T-cell (primary cell): ENCODE results near the gene PCDH8. TPM values are rescaled to one million over a fixed set of nuclear protein-coding genes. Genes with fewer than 3 reads are reported as not detected.
"Not testable (repeated sequence)": the region's sequence is repeated elsewhere in the genome, so short reads cannot be mapped to it uniquely, and the experiment has no call there.

Source experiments
- ATAC-seq, 4 experiments: fragments of 200-7000 bp in 3 of 4; fragments of 150-1000 bp in 1 of 4; cut with Tn5 transposase; replicated peaks in 1 of 4; 1 replicate in 3 of 4; 2 replicates in 1 of 4; pipeline ENCODE4 v1.10.0; 2021; ENCODE audit warnings: moderate library complexity in 3 of 4, mild to moderate bottlenecking in 2 of 4, moderate number of reproducible peaks in 1 of 4
- CTCF ChIA-PET, 2 donors: fragments of 300-600 bp; sonication (Branson Sonifier 250); formaldehyde crosslinking; loops; one replicate each; lab custom pipeline; 2022; ENCODE audit warnings: antibody characterized with exemption in 2 of 2; lab: Charles Lee
- POLR2A ChIA-PET, 2 donors: fragments of 300-600 bp; sonication (Branson Sonifier 250); formaldehyde crosslinking; loops; one replicate each; lab custom pipeline; 2022; ENCODE audit warnings: antibody characterized with exemption in 2 of 2; lab: Charles Lee
- DNase-seq, 35 experiments: peaks; one replicate each; pipeline versions ENCODE4 v3.0.0 to v3.0.0-alpha.2; 2013 to 2023
- H3K27ac ChIP-seq: one replicate; pipeline ENCODE4 v1.5.1; 2013; ENCODE audit warnings: low read length
- H3K27me3 ChIP-seq, 2 experiments: replicated peaks in 1 of 2; 1 replicate in 1 of 2; 2 replicates in 1 of 2; pipeline versions ENCODE4 v1.6.1 to v1.7.0; 2013; ENCODE audit warnings: low read length in 1 of 2, mixed read lengths in 1 of 2; ENCODE audit not compliant: control insufficient read depth in 2 of 2, insufficient read depth in 2 of 2; ENCODE audit errors: extremely low read depth in 1 of 2
- H3K36me3 ChIP-seq, 2 donors: 1 replicate in 1 of 2; 2 replicates in 1 of 2; pipeline versions ENCODE4 v1.6.1 to v1.7.0; 2013; ENCODE audit warnings: low read length in 1 of 2; ENCODE audit not compliant: control insufficient read depth in 2 of 2, insufficient read depth in 1 of 2; ENCODE audit errors: extremely low read depth in 1 of 2
- H3K4me1 ChIP-seq, 2 experiments: 1 replicate in 1 of 2; 2 replicates in 1 of 2; pipeline versions ENCODE4 v1.6.1 to v1.7.0; 2013; ENCODE audit warnings: low read length in 2 of 2, mixed read lengths in 1 of 2; ENCODE audit not compliant: insufficient read depth in 2 of 2, control insufficient read depth in 1 of 2; ENCODE audit errors: extremely low read depth in 1 of 2
- H3K4me3 ChIP-seq, 2 donors: 1 replicate in 1 of 2; 2 replicates in 1 of 2; pipeline versions ENCODE4 v1.5.1 to v1.7.0; 2013; ENCODE audit warnings: mild to moderate bottlenecking in 2 of 2, low read length in 1 of 2, moderate library complexity in 1 of 2; ENCODE audit not compliant: control insufficient read depth in 1 of 2; ENCODE audit errors: extremely low read depth in 1 of 2
- H3K9me3 ChIP-seq: 2 replicates; pipeline ENCODE4 v1.7.0; 2013
- H3K27ac Mint-ChIP-seq, 2 donors: one replicate each; pipeline ENCODE4 v1.8.0; 2020 to 2021; ENCODE audit warnings: mild to moderate bottlenecking in 2 of 2, mixed read lengths in 2 of 2
- H3K27me3 Mint-ChIP-seq, 2 donors: one replicate each; pipeline ENCODE4 v1.8.0; 2021 to 2022; ENCODE audit warnings: mixed read lengths in 2 of 2
- H3K36me3 Mint-ChIP-seq: one replicate; pipeline ENCODE4 v1.8.0; 2021; ENCODE audit warnings: mixed read lengths
- H3K4me1 Mint-ChIP-seq, 3 donors: one replicate each; pipeline ENCODE4 v1.8.0; 2020 to 2022; ENCODE audit warnings: mixed read lengths in 3 of 3, mild to moderate bottlenecking in 1 of 3
- H3K4me3 Mint-ChIP-seq, 3 donors: one replicate each; pipeline ENCODE4 v1.8.0; 2020 to 2022; ENCODE audit warnings: mild to moderate bottlenecking in 3 of 3, mixed read lengths in 3 of 3, moderate library complexity in 3 of 3
- H3K9me3 Mint-ChIP-seq, 3 donors: one replicate each; pipeline ENCODE4 v1.8.0; 2020 to 2022; ENCODE audit warnings: mixed read lengths in 3 of 3
- WGBS: methylation state at CpG from one replicate; pipeline ENCODE4 v1.1.5; 2013; ENCODE audit warnings: missing lambda C conversion rate; ENCODE audit not compliant: insufficient coverage; 5-methylcytosine and 5-hydroxymethylcytosine counted together
- total RNA-seq, 35 experiments: library from RNA in 6 of 35; stranded (reverse) in 6 of 35; fragments of 120-200 nt in 1 of 35; gene quantifications; one replicate each; pipeline versions ENCODE4 v1.2.1 to v1.2.4 and lab custom pipeline; 2013 to 2026

PCDH8 gene
- total RNA-seq, 5 donors from 2014 or later (not counting 1 experiment from before 2014, with no cell fraction given): not detected

GRCh38 chr13:52830946-52831345 lies 17.5 kb downstream of the PCDH8 start:
- Histone ChIP-seq H3K27me3 (no peaks in the 10 kb centered on the region), H3K4me1 (no peaks in the 10 kb centered on the region), H3K36me3 (no peaks in the 10 kb centered on the region), H3K27ac (no peak overlapping the region), H3K4me3 (no peak overlapping the region), H3K9me3 (no peaks in the 10 kb centered on the region)
- Mint-ChIP-seq H3K27me3 (peaks cover 3 to 18% of the 10 kb centered on the region in 2 donors), H3K36me3 (no peaks in the 10 kb centered on the region), H3K9me3 (no peaks in the 10 kb centered on the region), H3K4me1 (no peaks in the 10 kb centered on the region), H3K27ac (no peak overlapping the region), H3K4me3 (no peak overlapping the region)
- ATAC-seq: no peak
- WGBS: no CpG with 5 or more reads among the region's 2 CpGs
- ChIA-PET CTCF (no interaction called here), POLR2A (no interaction called here)
- DNase-seq: no peak

- Histone ChIP-seq H3K9me3 (no peaks in the 10 kb centered on the region), H3K36me3 (no peaks in the 10 kb centered on the region), H3K4me1 (no peaks in the 10 kb centered on the region), H3K27me3 (no peaks in the 10 kb centered on the region), H3K4me3 (no peak overlapping the region), H3K27ac (no peak overlapping the region)
- DNase-seq: no peak
- Mint-ChIP-seq H3K27ac (no peak overlapping the region), H3K4me1 (no peaks in the 10 kb centered on the region), H3K9me3 (no peaks in the 10 kb centered on the region), H3K36me3 (no peaks in the 10 kb centered on the region), H3K27me3 (peaks cover 2 to 8% of the 10 kb centered on the region in 2 donors), H3K4me3 (no peak overlapping the region)
- ATAC-seq: no peak
- CTCF ChIA-PET: no interaction called here
- WGBS: 82% methylated on average over 6 of the region's 7 CpGs
- POLR2A ChIA-PET: no interaction called here
Measured at GRCh38 chr13:52827839-52828238, 20.6 kb downstream of the PCDH8 start.

GRCh38 chr13:52817886-52818285 lies 30.6 kb downstream of the PCDH8 start:
- POLR2A ChIA-PET, H3K36me3 ChIP-seq, H3K27me3 ChIP-seq, H3K9me3 Mint-ChIP-seq, H3K27ac Mint-ChIP-seq, CTCF ChIA-PET, H3K4me3 Mint-ChIP-seq, H3K36me3 Mint-ChIP-seq, ATAC-seq, DNase-seq, H3K4me1 Mint-ChIP-seq, H3K9me3 ChIP-seq, H3K4me3 ChIP-seq, H3K27ac ChIP-seq, H3K4me1 ChIP-seq: not testable (repeated sequence)
- peaks cover 10 to 13% of the 10 kb centered on the region in 2 donors for H3K27me3 Mint-ChIP-seq
- WGBS: 91% methylated on average over 8 of the region's 29 CpGs

GRCh38 chr13:52815330-52815729 lies 33.1 kb downstream of the PCDH8 start:
- WGBS: 92% methylated on average over 26 of the region's 26 CpGs
- Mint-ChIP-seq H3K27ac (no peak overlapping the region), H3K4me1 (no peaks in the 10 kb centered on the region), H3K4me3 (no peak overlapping the region), H3K9me3 (no peaks in the 10 kb centered on the region), H3K27me3 (peaks cover 13 to 15% of the 10 kb centered on the region in 2 donors), H3K36me3 (no peaks in the 10 kb centered on the region)
- Histone ChIP-seq H3K27ac (no peak overlapping the region), H3K36me3 (no peaks in the 10 kb centered on the region), H3K9me3 (no peaks in the 10 kb centered on the region), H3K27me3 (peaks cover 0 to 6% of the 10 kb centered on the region in 2 experiments), H3K4me3 (no peak overlapping the region), H3K4me1 (no peaks in the 10 kb centered on the region)
- ATAC-seq (no peak), DNase-seq (no peak)
- POLR2A ChIA-PET: no interaction called here
- CTCF ChIA-PET: interaction anchor here in 1 of 2 donors (0.8 kb wide), 1 partner anchor 77 kb away, joined by 3 read pairs; no protein-coding TSS in a partner anchor

- no peak overlapping the region for H3K27ac Mint-ChIP-seq
- no peak overlapping the region for H3K4me3 Mint-ChIP-seq
- peaks cover 0 to 2% (median 0%) of the 10 kb centered on the region in 3 donors for H3K4me1 Mint-ChIP-seq
- Histone ChIP-seq H3K27ac (no peak overlapping the region), H3K27me3 (peaks cover 0 to 6% of the 10 kb centered on the region in 2 experiments), H3K9me3 (no peaks in the 10 kb centered on the region), H3K4me1 (no peaks in the 10 kb centered on the region), H3K36me3 (no peaks in the 10 kb centered on the region), H3K4me3 (no peak overlapping the region)
- no peak for DNase-seq
- ATAC-seq: no peak
- H3K36me3 Mint-ChIP-seq: no peaks in the 10 kb centered on the region
- WGBS: no CpG with 5 or more reads among the region's 3 CpGs
- CTCF ChIA-PET: no interaction called here
- H3K9me3 Mint-ChIP-seq: no peaks in the 10 kb centered on the region
- H3K27me3 Mint-ChIP-seq: peaks cover 13 to 15% of the 10 kb centered on the region in 2 donors
- POLR2A ChIA-PET: no interaction called here
Measured at GRCh38 chr13:52812941-52813340, 35.5 kb downstream of the PCDH8 start.

GRCh38 chr13:52811841-52812240 lies 36.6 kb downstream of the PCDH8 start:
- Histone ChIP-seq H3K4me1 (no peaks in the 10 kb centered on the region), H3K27ac (no peak overlapping the region), H3K36me3 (no peaks in the 10 kb centered on the region), H3K4me3 (no peak overlapping the region), H3K9me3 (no peaks in the 10 kb centered on the region), H3K27me3 (peaks cover 0 to 6% of the 10 kb centered on the region in 2 experiments)
- Mint-ChIP-seq H3K27me3 (peaks cover 13 to 15% of the 10 kb centered on the region in 2 donors), H3K4me3 (no peak overlapping the region), H3K36me3 (no peaks in the 10 kb centered on the region), H3K27ac (no peak overlapping the region), H3K9me3 (no peaks in the 10 kb centered on the region), H3K4me1 (peaks cover 0 to 2% (median 0%) of the 10 kb centered on the region in 3 donors)
- ATAC-seq (no peak), DNase-seq (no peak)
- CTCF ChIA-PET: no interaction called here
- POLR2A ChIA-PET: no interaction called here
- WGBS: no CpG with 5 or more reads among the region's 4 CpGs

GRCh38 chr13:52810526-52810925 lies 37.9 kb downstream of the PCDH8 start:
- Histone ChIP-seq H3K9me3 (no peaks in the 10 kb centered on the region), H3K27ac (no peak overlapping the region), H3K36me3 (no peaks in the 10 kb centered on the region), H3K27me3 (peaks cover 0 to 9% of the 10 kb centered on the region in 2 experiments), H3K4me1 (no peaks in the 10 kb centered on the region), H3K4me3 (no peak overlapping the region)
- Mint-ChIP-seq H3K4me3 (no peak overlapping the region), H3K27me3 (peaks cover 22% of the 10 kb centered on the region in 2 donors), H3K27ac (no peak overlapping the region), H3K36me3 (no peaks in the 10 kb centered on the region), H3K4me1 (peaks cover 0 to 2% (median 0%) of the 10 kb centered on the region in 3 donors), H3K9me3 (no peaks in the 10 kb centered on the region)
- no peak for DNase-seq
- WGBS: no CpG with 5 or more reads among the region's 3 CpGs
- no peak for ATAC-seq
- ChIA-PET POLR2A (no interaction called here), CTCF (interaction anchor here in 1 of 2 donors (0.5 kb wide), 1 partner anchor 48 kb away, joined by 3 read pairs; no protein-coding TSS in a partner anchor)
